Osteoblast (primary cell): ENCODE results near the gene KRT4. TPM values are rescaled to one million over a fixed set of nuclear protein-coding genes. Genes with fewer than 3 reads are reported as not detected.

Experiments
- DNase-seq: peaks from one replicate; pipeline ENCODE4 v3.0.0; 2011; ENCODE audit warnings: low spot score, mixed read lengths; ENCODE audit not compliant: insufficient read length; ENCODE audit errors: missing footprints
- H2AFZ ChIP-seq: 2 replicates; pipeline ENCODE4 v1.6.0; 2011; ENCODE audit warnings: mild to moderate bottlenecking, low read length
- H3K27ac ChIP-seq: 2 replicates; pipeline ENCODE4 v1.5.1; 2011; ENCODE audit warnings: mild to moderate bottlenecking, low read depth, low read length, moderate library complexity
- H3K27me3 ChIP-seq: 2 replicates; pipeline ENCODE4 v1.6.0; 2012; ENCODE audit warnings: mild to moderate bottlenecking, control low read depth, inconsistent platforms, low read length, moderate library complexity; ENCODE audit not compliant: insufficient read depth
- H3K36me3 ChIP-seq: 2 replicates; pipeline ENCODE4 v1.5.1; 2011; ENCODE audit warnings: mild to moderate bottlenecking, low read length, control low read depth, moderate library complexity; ENCODE audit not compliant: insufficient read depth
- H3K4me1 ChIP-seq: 2 replicates; pipeline ENCODE4 v1.5.1; 2011; ENCODE audit warnings: mild to moderate bottlenecking, low read length, control low read depth, moderate library complexity; ENCODE audit not compliant: insufficient read depth
- H3K4me2 ChIP-seq: 2 replicates; pipeline ENCODE4 v1.6.0; 2011; ENCODE audit warnings: mild to moderate bottlenecking, low read length; ENCODE audit not compliant: insufficient read depth
- H3K4me3 ChIP-seq: fragments of 200-600 bp; sonication (generic); 3 replicates; pipeline ENCODE4 v1.5.1; 2012; ENCODE audit warnings: mild to moderate bottlenecking, low read length, inconsistent platforms; ENCODE audit not compliant: insufficient read depth
- H3K79me2 ChIP-seq: 2 replicates; pipeline ENCODE4 v1.6.0; 2012; ENCODE audit warnings: mild to moderate bottlenecking, low read length, control low read depth, inconsistent platforms; ENCODE audit not compliant: insufficient read depth
- H3K9me3 ChIP-seq: 2 replicates; pipeline ENCODE4 v1.5.1; 2011; ENCODE audit warnings: low read depth, low read length, control low read depth
- H4K20me1 ChIP-seq: 2 replicates; pipeline ENCODE4 v1.6.0; 2012; ENCODE audit warnings: mild to moderate bottlenecking, low read length, control low read depth; ENCODE audit not compliant: insufficient read depth
- CTCF ChIP-seq: IDR thresholded peaks from 2 replicates; pipeline ENCODE4 v1.5.1; 2011; ENCODE audit warnings: mild to moderate bottlenecking, low read depth, low read length, moderate library complexity; ENCODE audit errors: extremely low read depth
- total RNA-seq: library from RNA; depleted of rRNA; stranded (reverse); fragments of >200 nt; gene quantifications from 2 replicates; pipeline ENCODE4 v1.2.3, GENCODE V29; 2012

Gene KRT4
- total RNA-seq, 1 donor = not detected

GRCh38 chr12:52821826-52822660 lies 8.1 kb upstream of the KRT4 start:
- no peak for TF ChIP-seq CTCF
- no peaks in the 10 kb centered on the region for H3K79me2 ChIP-seq
- H3K4me1 ChIP-seq = peaks cover 7% of the 10 kb centered on the region
- peak overlapping the region; percentile 42 for H2AFZ ChIP-seq
- peaks cover 22% of the 10 kb centered on the region for H3K27me3 ChIP-seq
- H3K9me3 ChIP-seq = no peaks in the 10 kb centered on the region
- peak; percentile 89 for DNase-seq
- H4K20me1 ChIP-seq = no peaks in the 10 kb centered on the region
- no peaks in the 10 kb centered on the region for H3K36me3 ChIP-seq
- peak overlapping the region; percentile 27 for H3K4me2 ChIP-seq
- H3K27ac ChIP-seq = no peak overlapping the region
- H3K4me3 ChIP-seq = no peak overlapping the region

- DNase-seq = no peak
- Histone ChIP-seq H4K20me1 (no peaks in the 10 kb centered on the region), H3K4me3 (no peak overlapping the region), H3K4me2 (no peak overlapping the region), H3K4me1 (peaks cover 7% of the 10 kb centered on the region), H3K36me3 (no peaks in the 10 kb centered on the region), H3K79me2 (no peaks in the 10 kb centered on the region), H2AFZ (no peak overlapping the region), H3K9me3 (no peaks in the 10 kb centered on the region), H3K27ac (no peak overlapping the region), H3K27me3 (peaks cover 22% of the 10 kb centered on the region)
- TF ChIP-seq CTCF = no peak
These were observed 7.3 kb upstream of the KRT4 start for GRCh38 chr12:52821071-52821730.

- no peaks in the 10 kb centered on the region for H3K36me3 ChIP-seq
- no peaks in the 10 kb centered on the region for H4K20me1 ChIP-seq
- H3K4me2 ChIP-seq = no peak overlapping the region
- no peak for DNase-seq
- H2AFZ ChIP-seq = no peak overlapping the region
- no peaks in the 10 kb centered on the region for H3K79me2 ChIP-seq
- H3K4me3 ChIP-seq = no peak overlapping the region
- H3K27me3 ChIP-seq = peaks cover 23% of the 10 kb centered on the region
- H3K4me1 ChIP-seq = peaks cover 7% of the 10 kb centered on the region
- H3K27ac ChIP-seq = no peak overlapping the region
- no peaks in the 10 kb centered on the region for H3K9me3 ChIP-seq
- no peak for TF ChIP-seq CTCF
These were observed 6.6 kb upstream of the KRT4 start for GRCh38 chr12:52820521-52820920.
